GM12892 (cell line): ENCODE results near the gene CD19.

ENCODE experiments used
- POLR2A ChIP-seq: IDR thresholded peaks from 2 replicates; pipeline ENCODE4 v1.6.1; 2011; ENCODE audit warnings: low read depth, low read length, control low read depth
- POLR2AphosphoS5 ChIP-seq: IDR thresholded peaks from 2 replicates; pipeline ENCODE4 v1.6.1; 2011; ENCODE audit warnings: low read depth, low read length, control low read depth

DNA sequence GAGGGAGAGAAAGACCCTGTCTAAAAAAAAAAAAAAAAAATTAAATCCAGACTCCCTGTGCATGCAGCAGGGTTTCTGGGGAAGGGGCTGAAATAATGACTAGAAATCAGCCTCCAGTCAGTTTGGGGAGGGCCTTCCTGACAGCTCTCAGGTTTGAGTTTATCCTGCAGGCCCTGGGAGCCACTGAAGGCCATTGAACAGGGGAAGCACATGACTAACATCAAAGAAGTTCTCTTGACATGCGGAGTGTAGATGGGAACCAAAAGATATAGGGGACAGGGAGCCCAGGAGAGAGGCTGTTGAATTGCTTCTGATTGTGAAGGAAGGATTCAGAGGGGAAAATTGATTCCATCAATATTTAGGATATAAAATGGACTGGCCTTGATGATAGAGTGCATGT, 4.0 kb upstream of the CD19 start:
- TF ChIP-seq POLR2AphosphoS5 (no peak), POLR2A (no peak)
